ENCODE measurements around the gene BRI3BP.
"Not testable (repeated sequence)": the region's sequence is repeated elsewhere in the genome, so short reads cannot be mapped to it uniquely, and the experiment has no call there.

The BRI3BP gene

DNA sequence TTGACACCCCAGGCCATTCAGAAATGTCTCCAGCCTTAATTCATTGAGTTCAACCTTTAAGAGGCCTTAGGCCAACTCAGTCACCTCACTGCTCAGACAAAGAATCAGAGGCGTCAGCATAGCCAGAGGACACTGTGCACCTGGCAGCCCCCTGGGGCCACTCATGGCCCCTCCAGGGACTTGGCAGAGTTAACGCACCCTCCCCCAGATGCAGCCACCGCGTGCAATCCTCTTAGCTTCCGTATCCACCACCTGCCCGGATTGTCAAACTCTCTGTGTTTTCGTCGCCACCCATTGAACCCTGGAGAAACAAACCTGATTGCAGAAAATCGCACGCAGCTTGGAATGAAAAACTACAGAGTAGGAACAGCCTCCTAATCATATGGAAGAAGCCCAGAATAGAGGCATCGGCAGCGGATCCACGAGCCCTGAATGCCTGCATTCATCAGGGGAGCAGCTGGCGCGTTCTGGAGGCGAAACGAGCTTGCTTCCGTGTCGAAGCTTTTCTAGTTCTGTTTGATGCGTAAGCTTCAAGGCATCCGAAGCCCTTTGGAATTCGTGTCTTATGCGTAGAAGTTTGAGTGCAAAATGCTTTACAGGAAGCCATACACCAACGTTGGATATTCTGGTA, 22.4 kb downstream of the BRI3BP start:
- DNase-seq = peak; percentile 45 to 94 (median 68)
- intact Hi-C loops (cut with DNase I) = no loop called here

- intact Hi-C loops (cut with DNase I) = no loop called here
Measured at GRCh38 chr12:125017801-125018200, 24.4 kb downstream of the BRI3BP start.

GRCh38 chr12:125018356-125018755, 24.9 kb downstream of the BRI3BP start:
- intact Hi-C loops (cut with DNase I) = no loop called here
- peak in 2 of 10 donors; percentile 52 to 80 for DNase-seq

More at GRCh38 chr12:125017801-125018200, 24.4 kb downstream of the BRI3BP start:
- DNase-seq = peak in 1 of 10 donors; percentile 51

- peak in 1 of 10 donors; percentile 6 for DNase-seq
- intact Hi-C loops (cut with DNase I) = no loop called here
Measured at GRCh38 chr12:125021096-125021495, 27.7 kb downstream of the BRI3BP start.

DNA sequence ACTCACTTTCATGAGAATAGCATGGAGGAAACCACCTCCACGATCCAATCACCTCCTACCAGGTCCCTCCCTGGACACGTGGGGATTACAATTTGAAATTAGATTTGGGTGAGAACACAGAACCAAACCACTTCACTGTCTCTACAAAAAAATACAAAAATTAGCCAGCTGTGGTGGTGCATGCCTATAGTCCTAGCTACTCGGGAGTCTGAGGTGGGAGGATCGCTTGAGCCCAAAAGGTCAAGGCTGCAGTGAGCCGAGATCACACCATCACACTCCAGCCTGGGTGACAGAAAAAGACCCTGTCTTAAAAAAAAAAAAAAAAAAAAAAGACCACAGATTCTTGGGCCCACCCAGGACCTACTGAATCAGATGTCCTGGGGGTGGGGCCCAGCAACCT, 28.3 kb downstream of the BRI3BP start:
- intact Hi-C loops (cut with DNase I) = no loop called here
- DNase-seq = peak in 1 of 10 donors; percentile 43

- DNase-seq = no peak
- intact Hi-C loops (cut with DNase I) = no loop called here
Measured at GRCh38 chr12:125023065-125023464, 29.6 kb downstream of the BRI3BP start.

GRCh38 chr12:125024949-125025563, 31.6 kb downstream of the BRI3BP start:
- intact Hi-C loops (cut with DNase I) = no loop called here
- peak in 1 of 10 donors; percentile 80 for DNase-seq

- intact Hi-C loops (cut with DNase I) = no loop called here
- DNase-seq = no peak
Measured at GRCh38 chr12:125025606-125026235, 32.3 kb downstream of the BRI3BP start.

DNA sequence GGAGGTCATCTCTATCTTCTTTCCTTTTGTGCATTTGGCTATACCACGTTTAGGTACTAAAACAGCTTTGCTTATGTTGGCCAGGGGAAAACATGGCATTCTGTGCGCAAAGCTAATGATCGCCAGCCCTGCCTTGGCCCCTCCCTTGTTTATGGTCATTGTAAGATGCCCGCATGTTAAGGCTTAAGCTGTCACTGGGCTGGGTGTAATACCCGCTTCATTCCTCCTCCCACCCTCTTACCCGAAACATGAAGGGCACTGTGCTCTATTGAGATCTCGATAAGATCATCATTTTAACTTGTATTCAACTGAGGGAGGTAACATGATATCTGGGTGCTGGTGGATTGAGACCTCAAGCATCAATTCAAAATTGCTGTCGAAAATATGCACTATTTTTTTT, 34.7 kb downstream of the BRI3BP start:
- no peak for DNase-seq
- intact Hi-C loops (cut with DNase I) = no loop called here

DNA sequence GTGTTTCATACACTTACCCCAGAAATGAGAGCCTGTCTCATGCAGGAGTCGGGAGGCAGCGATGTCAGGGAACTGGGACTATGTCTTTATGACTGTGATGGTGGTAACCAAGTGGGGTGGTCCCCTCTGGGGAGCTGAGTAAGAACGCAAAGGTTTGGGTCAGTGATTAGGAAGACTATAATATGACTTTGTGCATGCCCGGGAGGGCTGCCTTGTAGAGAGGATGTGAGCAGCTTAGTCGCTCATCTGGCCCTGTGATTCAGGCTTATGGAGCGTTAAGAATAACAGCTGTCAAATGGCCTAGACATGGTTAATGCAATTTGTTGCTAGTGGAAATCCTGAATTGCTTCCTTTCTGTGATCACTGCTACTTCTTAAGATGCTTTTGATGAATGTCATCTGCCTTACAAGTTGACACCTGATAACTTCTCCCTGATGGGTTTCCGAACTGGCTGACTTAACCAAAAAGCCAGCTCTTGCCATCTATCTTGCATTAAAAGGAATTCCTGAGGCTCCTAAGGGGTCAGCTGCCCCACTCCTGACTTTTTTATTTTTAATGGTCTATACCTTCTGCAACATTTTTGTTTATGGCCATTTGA, 36.4 kb downstream of the BRI3BP start:
- intact Hi-C loops (cut with DNase I) = no loop called here
- no peak for DNase-seq

GRCh38 chr12:125031471-125031870, 38.0 kb downstream of the BRI3BP start:
- intact Hi-C loops (cut with DNase I); DNase-seq: not testable (repeated sequence)

DNA sequence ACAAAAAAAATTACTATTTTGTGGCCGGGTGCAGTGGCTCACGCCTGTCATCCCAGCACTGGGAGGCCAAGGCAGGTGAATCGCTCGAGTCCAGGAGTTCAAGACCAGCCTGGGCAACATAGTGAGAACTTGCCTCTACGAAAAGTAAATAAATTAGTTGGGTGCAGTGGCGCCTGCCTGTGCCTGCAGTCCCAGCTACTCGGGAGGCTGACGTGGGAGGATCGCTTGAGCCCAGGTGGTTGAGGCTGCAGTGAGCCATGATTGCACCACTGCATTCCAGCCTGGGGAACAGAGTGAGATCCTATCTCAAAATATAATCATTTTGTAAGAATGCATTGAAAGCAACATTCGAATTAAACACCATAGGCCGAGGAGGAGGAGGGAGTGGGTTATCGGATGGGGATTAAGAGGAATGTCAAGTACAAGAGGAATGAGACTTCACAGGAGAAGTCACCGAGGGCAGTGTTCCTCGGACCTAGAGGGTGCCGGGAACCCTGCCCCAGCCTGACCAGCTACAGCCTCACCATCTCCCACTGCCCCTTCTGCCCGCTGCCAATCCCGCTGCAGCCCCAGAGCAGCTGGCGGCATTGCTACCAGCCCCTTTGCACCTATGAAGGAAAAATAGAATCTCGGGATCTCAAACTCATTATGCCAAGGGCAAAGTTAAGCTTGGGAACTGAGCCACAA, 39.2 kb downstream of the BRI3BP start:
- DNase-seq = no peak
- intact Hi-C loops (cut with DNase I) = no loop called here

- intact Hi-C loops (cut with DNase I) = no loop called here
- DNase-seq = no peak
Measured at GRCh38 chr12:125033288-125033687, 39.8 kb downstream of the BRI3BP start.

DNA sequence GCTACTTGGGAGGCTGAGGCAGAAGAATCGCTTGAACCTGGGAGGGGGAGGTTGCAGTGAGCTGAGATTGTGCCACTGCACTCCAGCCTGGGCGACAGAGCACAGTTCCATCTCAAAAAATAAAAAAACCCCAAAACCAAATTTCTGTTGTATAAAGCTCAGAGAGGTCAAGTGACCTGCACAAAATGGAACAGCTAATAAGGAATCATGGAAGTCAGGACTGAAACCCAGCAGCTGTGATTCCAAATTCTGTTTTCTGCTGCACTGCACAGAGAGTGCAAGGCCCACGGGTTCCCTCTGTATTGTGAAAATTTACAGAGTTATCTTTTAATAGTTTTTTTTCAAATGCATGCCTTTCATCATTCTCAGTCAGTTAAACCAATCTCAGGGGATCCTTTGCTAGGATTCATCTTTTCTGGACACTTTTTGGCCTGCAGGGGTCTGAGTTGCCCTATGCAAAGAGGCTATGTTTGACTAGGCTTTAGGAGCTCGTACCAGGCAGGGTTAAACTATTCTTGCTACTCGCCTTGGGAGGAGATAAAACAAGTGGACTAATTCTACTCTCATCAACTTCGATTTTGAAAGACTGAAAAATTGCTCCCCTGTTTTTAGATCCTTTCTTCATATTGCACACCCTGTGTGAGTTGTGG, 45.7 kb downstream of the BRI3BP start:
- intact Hi-C loops (cut with DNase I) = no loop called here

DNA sequence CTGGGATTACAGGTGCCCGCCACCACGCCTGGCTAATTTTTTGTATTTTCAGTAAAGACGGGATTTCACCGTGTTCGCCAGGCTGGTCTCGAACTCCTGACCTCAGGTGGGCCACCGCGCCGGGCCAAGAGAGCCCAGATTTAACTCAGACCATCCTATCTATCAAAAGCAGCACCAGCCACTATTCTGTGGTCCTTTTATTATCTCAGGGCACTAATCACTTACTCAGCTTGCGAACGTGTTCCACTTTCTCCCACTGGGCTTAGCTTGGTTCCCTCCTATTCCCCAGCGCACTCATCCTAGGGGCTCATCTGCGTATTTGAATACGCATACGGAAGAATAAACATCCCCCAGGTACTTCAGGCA, 55.6 kb downstream of the BRI3BP start:
- DNase-seq = no peak
- intact Hi-C loops (cut with DNase I) = loop anchor here (1.0 to 5.0 kb wide), 2 partner anchors 16 to 57 kb away; partner anchors contain the start of genes AACS and BRI3BP

More for the DNA sequence above, 45.7 kb downstream of the BRI3BP start:
- no peak for DNase-seq

GRCh38 chr12:125050446-125050845, 57.0 kb downstream of the BRI3BP start:
- intact Hi-C loops (cut with DNase I) = no loop called here
- DNase-seq = no peak

DNA sequence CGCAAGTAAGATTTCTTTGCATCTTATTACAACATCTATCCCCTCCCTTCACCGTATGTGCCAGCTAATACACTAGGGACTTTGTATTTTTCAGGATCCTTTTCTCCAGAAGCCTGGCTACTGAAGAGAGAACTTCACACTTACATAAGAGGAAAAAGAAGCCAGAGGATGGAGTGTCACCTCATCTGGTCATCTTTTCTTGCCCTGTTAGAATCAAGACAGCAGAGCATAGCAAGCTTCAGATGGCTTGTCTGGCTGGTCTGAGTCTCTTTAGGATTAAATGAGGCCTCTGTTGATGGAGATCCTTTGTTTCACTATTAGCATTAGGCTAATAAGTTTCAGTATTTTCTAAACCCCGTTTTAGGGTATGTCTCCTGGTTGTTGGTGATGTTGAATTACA, 57.4 kb downstream of the BRI3BP start:
- intact Hi-C loops (cut with DNase I) = no loop called here
- no peak for DNase-seq

DNA sequence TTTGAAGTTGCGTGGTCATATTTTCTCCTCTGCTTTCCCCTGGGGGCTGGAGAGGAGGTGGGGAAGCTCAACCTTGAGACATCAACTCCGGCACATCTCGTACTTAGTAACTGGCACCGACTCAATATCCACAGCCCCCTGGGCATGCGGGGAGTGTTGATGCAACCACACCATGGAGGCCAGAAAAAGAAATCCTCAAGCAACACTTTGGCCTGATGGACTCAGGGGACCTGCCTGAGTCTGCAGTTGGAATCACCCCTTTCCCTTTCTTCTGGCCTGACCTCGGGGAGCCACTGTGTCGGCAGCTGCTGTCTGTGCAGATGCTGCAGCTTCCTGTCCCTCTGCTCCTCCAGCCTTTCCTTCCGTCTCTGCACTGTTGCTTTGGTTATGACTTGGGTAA, 60.4 kb downstream of the BRI3BP start:
- DNase-seq = no peak
- intact Hi-C loops (cut with DNase I) = no loop called here

DNA sequence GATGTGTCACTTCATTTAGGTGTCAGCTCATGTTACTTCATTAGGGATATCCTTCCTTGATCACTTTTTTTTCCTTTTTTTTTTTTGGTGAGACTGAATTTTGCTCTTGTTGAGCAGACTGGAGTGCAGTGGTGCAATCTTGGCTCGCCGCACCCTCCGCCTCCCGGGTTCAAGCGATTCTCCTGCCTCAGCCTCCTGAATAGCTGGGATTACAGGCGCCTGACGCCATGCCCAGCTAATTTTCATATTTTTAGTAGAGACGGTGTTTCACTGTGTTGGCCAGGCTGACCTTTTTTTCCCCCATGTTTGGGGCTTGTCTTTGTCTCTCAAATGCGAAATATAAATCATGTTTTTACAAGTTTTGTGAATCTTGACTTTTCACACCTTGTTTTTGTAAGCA, 62.1 kb downstream of the BRI3BP start:
- no peak for DNase-seq

DNA sequence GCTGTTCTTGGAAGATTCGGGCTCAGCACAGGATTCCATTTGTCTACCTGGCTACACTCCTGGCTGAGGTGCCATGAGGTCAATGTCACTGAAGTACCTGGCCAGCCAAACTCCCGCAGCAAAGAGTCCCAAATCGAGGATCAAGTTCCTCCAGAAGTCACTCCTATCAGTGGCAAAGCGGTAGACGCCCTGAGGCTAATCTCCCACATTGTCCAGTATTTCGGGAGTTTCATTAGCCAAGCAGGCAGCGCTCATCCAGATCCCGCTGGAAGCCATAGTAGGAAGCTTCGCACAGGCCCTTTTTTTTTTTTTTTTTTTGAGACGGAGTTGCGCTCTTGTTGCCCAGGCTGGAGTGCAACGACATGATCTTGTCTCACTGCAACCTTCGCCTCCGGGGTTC, 62.9 kb downstream of the BRI3BP start:
- no peak for DNase-seq
- intact Hi-C loops (cut with DNase I) = no loop called here

More for the DNA sequence above, 62.1 kb downstream of the BRI3BP start:
- intact Hi-C loops (cut with DNase I) = no loop called here

Data from posterior cingulate gyrus (tissue), 11 donors.